Fibroblast of peridontal ligament (primary cell): ENCODE data around the gene ARPIN.
"Not testable (repeated sequence)": the region's sequence is repeated elsewhere in the genome, so short reads cannot be mapped to it uniquely, and the experiment has no call there.

Experiments
- DNase-seq: peaks from one replicate; pipeline ENCODE4 v3.0.0-alpha.2; 2010; ENCODE audit errors: extremely low read depth

Gene ARPIN

DNA sequence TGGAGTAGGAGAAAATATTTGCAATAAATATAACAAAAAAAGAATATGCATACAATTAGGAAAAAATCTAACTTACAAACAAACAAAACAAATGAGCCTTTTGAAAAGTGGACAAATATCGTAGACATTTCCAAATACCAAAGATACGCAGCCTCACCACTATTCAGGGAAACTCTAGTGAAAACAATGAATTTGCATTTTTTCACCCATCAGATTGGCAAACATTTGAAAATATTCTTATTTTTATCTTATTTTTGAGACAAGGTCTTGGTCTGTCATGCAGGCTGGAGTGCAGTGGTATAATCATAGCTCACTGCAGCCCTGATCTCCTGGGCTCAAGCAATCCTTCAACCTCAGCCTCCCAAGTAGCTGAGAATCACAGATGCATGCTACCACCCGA is 34.4 kb downstream of the ARPIN start:
- no peak for DNase-seq

- no peak for DNase-seq
Observed at GRCh38 chr15:89877083-89877425, 35.7 kb downstream of the ARPIN start.

- no peak for DNase-seq
Observed at GRCh38 chr15:89876396-89877082, 36.2 kb downstream of the ARPIN start.

DNA sequence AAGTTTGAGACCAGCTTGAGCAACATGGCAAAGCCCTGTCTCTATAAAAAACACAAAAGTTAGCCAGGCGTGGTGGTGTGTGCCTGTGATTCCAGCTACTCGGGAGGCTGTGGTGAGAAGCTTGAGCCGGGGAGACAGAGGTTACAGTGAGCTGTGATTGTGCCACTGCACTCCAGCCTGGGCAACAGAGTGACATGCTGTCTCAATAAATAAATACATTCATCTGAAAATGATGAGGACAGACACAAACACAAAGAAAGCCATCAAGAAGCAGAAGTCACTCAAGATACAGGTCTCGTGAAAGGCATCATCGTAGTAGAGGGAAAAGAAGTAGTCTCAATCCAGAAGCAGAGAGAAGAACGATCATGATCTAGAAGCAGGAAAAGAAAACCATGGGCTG is 37.0 kb downstream of the ARPIN start:
- no peak for DNase-seq

DNA sequence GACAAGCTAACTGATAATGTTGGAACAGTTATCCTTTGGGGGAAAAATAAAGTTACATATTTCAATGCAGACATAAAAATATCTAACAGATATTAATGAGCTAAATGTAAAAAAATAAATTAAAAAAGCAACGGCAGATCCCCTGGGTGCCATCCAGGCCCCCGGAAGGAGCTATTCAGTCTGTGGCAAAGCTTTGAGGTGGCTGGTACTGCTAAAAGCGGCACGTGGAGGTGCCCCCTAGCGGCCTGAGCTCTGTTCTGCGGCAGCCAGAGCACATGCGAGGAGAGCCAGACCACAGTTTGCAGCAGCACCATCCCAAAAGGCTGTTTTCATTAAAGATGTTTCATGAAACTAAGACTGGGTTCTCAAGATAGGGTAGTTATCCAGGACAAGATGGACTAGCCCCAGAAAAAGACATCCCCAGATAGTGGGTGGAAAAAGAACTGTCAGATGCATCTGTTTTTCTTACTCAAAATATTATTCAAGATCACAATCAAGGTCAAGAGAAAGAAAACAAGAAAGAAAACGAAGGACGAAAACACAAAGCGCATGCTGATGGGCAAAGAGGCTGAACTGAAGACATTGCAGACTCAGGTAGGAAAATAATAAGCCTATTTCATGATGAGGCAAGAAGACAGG is 37.7 kb downstream of the ARPIN start:
- DNase-seq = peak; percentile 76

- DNase-seq = no peak
Observed at GRCh38 chr15:89870688-89871288, 42.0 kb downstream of the ARPIN start.

DNA sequence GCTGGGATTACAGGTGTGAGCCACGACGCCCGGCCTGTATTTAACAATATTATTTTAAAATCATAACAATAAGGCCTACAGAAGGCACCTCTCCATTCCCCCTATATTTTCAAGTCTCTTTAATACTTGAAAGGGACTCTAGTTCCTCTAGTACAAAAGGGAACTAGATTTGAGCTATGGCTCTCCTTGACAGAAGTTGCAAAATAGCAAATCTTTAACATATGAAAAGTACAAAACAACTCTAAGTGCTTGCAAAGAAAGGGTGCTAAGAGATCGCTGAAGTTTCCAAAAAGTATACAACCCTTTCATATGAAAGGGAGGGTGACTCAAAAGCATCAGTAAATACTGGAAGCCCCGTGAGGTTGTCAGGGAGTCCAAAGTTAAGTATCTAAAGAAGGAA is 42.7 kb downstream of the ARPIN start:
- no peak for DNase-seq

DNA sequence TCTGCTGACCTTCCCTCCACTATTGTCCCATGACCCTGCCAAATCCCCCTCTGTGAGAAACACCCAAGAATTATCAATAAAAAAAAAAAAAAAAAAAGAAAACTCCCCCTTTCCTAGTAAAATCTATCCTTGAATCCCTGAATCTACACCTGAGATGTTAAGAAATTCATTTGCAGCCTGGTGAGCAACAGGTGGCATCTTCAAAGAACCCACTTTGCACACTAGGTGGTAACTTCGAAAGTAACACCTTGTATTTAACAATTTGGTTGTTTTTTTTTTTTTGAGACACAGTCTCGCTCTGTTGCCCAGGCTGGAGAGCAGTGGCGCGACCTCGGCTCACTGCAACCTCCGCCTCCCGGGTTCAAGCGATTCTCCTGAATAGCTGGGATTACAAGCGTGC is 43.3 kb downstream of the ARPIN start:
- not testable (repeated sequence) for DNase-seq

- DNase-seq = no peak
Observed at GRCh38 chr15:89864958-89865739, 47.6 kb downstream of the ARPIN start.

GRCh38 chr15:89863918-89864317 is 48.8 kb downstream of the ARPIN start:
- DNase-seq = peak; percentile 41

- DNase-seq = no peak
Observed at GRCh38 chr15:89860891-89861290, 51.9 kb downstream of the ARPIN start.

- peak; percentile 33 for DNase-seq
Observed at GRCh38 chr15:89860431-89860830, 52.3 kb downstream of the ARPIN start.

DNA sequence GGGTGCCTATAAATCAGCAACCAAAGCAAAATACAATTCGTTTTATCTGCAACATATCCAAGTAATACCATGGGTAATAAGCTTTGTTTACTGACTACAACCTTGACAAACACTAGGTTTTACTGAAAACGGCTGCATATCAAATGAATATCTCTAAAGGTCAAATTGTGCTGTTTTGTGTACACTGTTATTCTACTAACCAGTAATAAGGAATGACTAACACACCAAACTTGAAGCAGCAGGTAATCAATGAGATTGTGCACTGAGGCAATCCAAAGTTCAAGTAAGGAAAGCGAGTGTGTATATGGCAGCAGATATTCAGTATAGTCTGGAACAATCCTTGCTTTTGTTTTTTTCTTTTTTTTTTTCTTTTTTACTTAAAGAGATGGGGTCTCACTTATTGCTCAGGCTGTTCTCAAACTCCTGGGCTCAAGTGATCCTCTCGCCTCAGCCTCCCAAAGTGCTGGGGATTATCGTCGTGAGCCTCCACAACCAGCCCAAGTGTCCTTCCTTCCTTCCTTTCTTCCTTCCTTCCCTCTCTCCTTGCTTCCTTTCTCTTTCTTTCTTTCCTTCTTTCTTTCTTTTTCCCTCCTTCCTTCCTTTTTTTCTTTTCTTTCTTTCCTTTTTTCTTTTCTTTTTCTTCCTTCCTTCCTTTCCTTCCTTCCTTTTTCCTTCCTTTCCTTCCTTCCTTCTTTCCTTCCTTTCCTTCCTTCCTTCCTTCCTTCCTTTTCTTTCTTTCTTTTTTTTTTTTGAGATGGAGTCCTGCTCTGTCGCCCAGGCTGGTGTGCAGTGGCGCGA is 53.9 kb downstream of the ARPIN start:
- no peak for DNase-seq

DNA sequence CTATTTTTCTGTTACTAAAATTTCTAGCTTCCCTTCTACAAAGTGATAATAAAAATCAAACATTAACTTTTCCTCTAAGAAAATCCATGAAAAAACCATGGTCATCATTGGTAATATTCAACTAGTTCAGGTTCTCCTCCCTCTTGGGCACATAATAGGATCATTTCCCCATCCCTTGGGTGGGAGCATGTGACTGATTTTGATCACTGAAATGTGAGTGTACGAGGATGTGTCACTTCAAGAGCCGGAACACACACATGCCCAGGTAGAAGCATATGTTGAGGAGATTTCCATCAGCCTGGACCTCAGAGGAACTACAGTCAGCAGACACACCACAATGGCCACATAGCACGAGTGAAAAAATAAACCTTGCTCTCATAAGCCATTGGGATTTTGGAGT is 55.1 kb downstream of the ARPIN start:
- DNase-seq = no peak

DNA sequence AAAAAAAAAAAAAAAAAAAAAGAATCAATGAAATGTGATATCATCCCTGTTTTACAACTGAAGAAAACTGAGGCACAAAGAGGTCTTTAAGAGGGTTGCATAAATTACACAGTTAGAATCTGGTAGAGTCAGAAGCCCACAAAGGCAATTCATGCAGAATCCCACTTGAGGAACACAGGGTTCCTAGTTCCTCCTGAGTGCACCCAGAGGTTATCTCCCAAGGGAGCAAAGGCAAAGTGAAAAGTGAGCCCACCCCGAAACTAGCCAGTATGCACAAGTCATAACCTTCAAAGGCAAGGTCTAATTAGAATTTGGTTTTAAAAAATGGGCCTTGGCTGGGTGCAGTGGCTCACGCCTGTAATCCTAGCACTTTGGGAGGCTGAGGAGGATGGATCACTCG is 56.8 kb downstream of the ARPIN start:
- no peak for DNase-seq

- DNase-seq = not testable (repeated sequence)
Observed at GRCh38 chr15:89854863-89855262, 57.9 kb downstream of the ARPIN start.

DNA sequence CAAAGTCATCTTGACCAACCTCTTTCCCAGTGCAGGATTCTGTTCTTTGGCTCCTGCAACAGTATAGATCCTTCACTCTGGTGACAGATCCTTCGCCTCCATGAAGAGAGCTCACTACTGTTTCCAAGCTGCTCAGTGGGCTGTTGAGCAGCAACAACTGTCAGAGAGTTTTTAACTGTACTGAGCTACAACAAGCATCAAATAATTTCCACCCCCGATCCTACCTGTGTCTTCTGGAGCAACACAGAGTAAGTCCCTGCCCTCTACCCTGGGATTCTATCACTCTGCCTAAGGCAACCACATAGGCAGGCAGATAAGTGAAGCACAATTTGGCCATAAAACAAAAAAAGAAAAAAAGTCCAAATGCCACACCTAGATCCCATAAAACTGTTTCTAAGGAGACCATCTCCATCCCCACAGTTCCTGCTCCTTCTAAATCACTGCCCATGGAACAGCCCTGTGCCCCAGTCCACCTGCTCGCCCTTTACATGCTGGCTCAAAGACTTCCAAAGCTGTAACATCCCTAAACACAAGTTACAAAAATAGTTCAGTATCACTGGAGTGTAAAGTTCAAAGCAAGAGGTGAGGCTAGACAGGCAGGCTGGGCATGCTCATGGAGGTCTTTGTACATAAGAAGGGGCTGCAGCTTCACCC is 60.3 kb downstream of the ARPIN start:
- DNase-seq = no peak

- no peak for DNase-seq
Observed at GRCh38 chr15:89851673-89852341, 60.9 kb downstream of the ARPIN start.

DNA sequence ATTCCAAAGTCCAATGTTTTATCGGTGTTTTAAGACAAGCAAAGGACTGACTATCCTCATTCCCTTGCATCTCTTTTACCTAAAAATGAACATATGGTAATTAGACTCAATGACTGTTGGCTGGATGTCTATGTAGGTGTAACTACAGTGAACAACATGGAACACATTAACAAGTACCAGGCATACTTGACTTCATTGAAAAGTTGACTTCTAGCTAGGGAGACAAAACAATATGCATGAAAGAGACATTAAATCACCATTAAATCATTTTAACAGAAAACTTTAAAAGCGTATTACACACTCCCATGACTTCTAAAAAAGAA is 63.8 kb downstream of the ARPIN start:
- DNase-seq = no peak

- DNase-seq = no peak
Observed at GRCh38 chr15:89847101-89847500, 65.7 kb downstream of the ARPIN start.
